Measurements from ENCODE around the gene SOCS7. TPM values are rescaled to one million over a fixed set of nuclear protein-coding genes. Genes with fewer than 3 reads are reported as not detected.
A peak's percentile ranks its signal among the peaks of the same experiment; 100 is the strongest.

SOCS7 gene
- total RNA-seq, 1 experiment from 2014 or later = 29.2 TPM

DNA sequence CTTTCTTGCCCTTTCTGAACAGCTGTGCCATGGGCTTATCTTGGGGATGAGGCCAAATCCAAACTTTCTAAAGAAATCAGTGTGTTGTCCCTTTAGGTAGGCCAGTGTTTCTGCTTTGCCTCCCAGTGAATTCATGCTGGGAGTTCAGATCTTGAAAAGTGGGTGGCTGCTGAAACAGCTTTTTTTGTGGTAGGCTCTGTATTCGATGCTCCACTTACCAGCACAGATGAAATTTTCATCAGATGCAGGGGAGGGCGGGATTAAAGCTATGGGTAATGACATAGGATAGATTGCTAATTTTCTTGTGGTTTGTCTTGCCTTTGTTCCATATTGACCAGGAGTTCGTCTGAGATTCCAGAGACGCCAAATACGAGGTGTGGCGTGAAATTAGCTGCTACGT lies 2.8 kb downstream of the SOCS7 start:
- H3K36me3 Mint-ChIP-seq (ENCODE audit: insufficient read depth, unreplicated experiment) = peaks cover 5% of the 10 kb centered on the region
- peaks cover 39% of the 10 kb centered on the region for H3K4me1 Mint-ChIP-seq (ENCODE audit: low read depth, unreplicated experiment)
- no TSS peak for BruUV-seq (replicated peaks)
- TF ChIP-seq, protein P1, sequence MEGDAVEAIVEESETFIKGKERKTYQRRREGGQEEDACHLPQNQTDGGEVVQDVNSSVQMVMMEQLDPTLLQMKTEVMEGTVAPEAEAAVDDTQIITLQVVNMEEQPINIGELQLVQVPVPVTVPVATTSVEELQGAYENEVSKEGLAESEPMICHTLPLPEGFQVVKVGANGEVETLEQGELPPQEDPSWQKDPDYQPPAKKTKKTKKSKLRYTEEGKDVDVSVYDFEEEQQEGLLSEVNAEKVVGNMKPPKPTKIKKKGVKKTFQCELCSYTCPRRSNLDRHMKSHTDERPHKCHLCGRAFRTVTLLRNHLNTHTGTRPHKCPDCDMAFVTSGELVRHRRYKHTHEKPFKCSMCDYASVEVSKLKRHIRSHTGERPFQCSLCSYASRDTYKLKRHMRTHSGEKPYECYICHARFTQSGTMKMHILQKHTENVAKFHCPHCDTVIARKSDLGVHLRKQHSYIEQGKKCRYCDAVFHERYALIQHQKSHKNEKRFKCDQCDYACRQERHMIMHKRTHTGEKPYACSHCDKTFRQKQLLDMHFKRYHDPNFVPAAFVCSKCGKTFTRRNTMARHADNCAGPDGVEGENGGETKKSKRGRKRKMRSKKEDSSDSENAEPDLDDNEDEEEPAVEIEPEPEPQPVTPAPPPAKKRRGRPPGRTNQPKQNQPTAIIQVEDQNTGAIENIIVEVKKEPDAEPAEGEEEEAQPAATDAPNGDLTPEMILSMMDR (IDR thresholded peaks at IDR 0.05; ENCODE audit: insufficient read depth in 1 of 2, low read depth in 1 of 2, low read length in 1 of 2, severe bottlenecking in 1 of 2, unreplicated experiment in 1 of 2) = no peak
- H3K4me3 Mint-ChIP-seq (ENCODE audit: unreplicated experiment) = peak overlapping the region; percentile 92
- Histone ChIP-seq H3K36me3 (ENCODE audit: control insufficient read depth, insufficient read depth, low read length) (no peaks in the 10 kb centered on the region), H3K9me3 (no peaks in the 10 kb centered on the region), H3K27me3 (replicated peaks; ENCODE audit: control insufficient read depth, insufficient read depth, low read length) (no peaks in the 10 kb centered on the region), H3K4me1 (peaks cover 24% of the 10 kb centered on the region), H3K4me3 (ENCODE audit: low read depth, low read length) (no peak overlapping the region)
- no peaks in the 10 kb centered on the region for H3K27me3 Mint-ChIP-seq (ENCODE audit: insufficient read depth, unreplicated experiment)
- CTCF ChIA-PET = interaction anchor here (0.9 to 6.4 kb wide), 2 partner anchors 60 kb away, joined by 3 to 183 read pairs; no protein-coding TSS in a partner anchor
- intact Hi-C loops (cut with micrococcal nuclease; ENCODE audit: unreplicated experiment) = loop anchor here (10.0 kb wide), 1 partner anchor 130 kb away; no protein-coding TSS in a partner anchor
- H3K27ac Mint-ChIP-seq (ENCODE audit: unreplicated experiment) = no peak overlapping the region
- DNase-seq = no peak
- POLR2A ChIA-PET = no interaction called here
- H3K9me3 Mint-ChIP-seq (ENCODE audit: unreplicated experiment) = no peaks in the 10 kb centered on the region

DNA sequence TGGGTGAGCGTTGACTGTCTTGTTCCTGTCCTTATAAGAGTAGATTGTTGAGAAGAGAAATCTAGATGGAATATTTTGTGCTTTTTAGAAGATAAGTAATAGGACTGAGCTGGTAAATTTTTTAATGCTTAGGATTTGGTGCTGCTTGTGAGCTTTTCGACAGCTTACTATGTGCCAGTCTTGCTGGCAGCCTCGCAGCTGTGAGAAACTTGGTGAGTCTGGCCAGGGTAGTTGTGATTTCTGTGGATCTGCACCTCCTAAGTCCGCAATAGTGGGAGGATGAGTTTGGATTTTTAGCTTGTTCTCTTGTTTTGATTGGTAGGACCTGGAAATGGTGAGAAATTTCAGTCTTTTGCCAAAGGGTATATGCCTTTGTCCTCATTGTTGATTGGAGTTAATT lies 3.6 kb downstream of the SOCS7 start:
- H3K4me3 Mint-ChIP-seq (ENCODE audit: unreplicated experiment) = no peak overlapping the region
- BruUV-seq (replicated peaks) = no TSS peak
- DNase-seq = no peak
- H3K4me3 ChIP-seq (ENCODE audit: low read depth, low read length) = no peak overlapping the region
- no peaks in the 10 kb centered on the region for H3K27me3 Mint-ChIP-seq (ENCODE audit: insufficient read depth, unreplicated experiment)
- H3K36me3 ChIP-seq (ENCODE audit: control insufficient read depth, insufficient read depth, low read length) = no peaks in the 10 kb centered on the region
- TF ChIP-seq, protein P1 (IDR thresholded peaks at IDR 0.05; ENCODE audit: insufficient read depth in 1 of 2, low read depth in 1 of 2, low read length in 1 of 2, severe bottlenecking in 1 of 2, unreplicated experiment in 1 of 2) = no peak
- no peaks in the 10 kb centered on the region for H3K27me3 ChIP-seq (replicated peaks; ENCODE audit: control insufficient read depth, insufficient read depth, low read length)
- no peaks in the 10 kb centered on the region for H3K9me3 ChIP-seq
- H3K4me1 ChIP-seq = peaks cover 24% of the 10 kb centered on the region
- POLR2A ChIA-PET = no interaction called here
- peaks cover 37% of the 10 kb centered on the region for H3K4me1 Mint-ChIP-seq (ENCODE audit: low read depth, unreplicated experiment)
- intact Hi-C loops (cut with micrococcal nuclease; ENCODE audit: unreplicated experiment) = loop anchor here (10.0 kb wide), 1 partner anchor 130 kb away; no protein-coding TSS in a partner anchor
- H3K36me3 Mint-ChIP-seq (ENCODE audit: insufficient read depth, unreplicated experiment) = peaks cover 5% of the 10 kb centered on the region
- no peak overlapping the region for H3K27ac Mint-ChIP-seq (ENCODE audit: unreplicated experiment)
- no peaks in the 10 kb centered on the region for H3K9me3 Mint-ChIP-seq (ENCODE audit: unreplicated experiment)
- CTCF ChIA-PET = interaction anchor here (0.9 kb wide), 1 partner anchor 59 kb away, joined by 3 read pairs; no protein-coding TSS in a partner anchor

DNA sequence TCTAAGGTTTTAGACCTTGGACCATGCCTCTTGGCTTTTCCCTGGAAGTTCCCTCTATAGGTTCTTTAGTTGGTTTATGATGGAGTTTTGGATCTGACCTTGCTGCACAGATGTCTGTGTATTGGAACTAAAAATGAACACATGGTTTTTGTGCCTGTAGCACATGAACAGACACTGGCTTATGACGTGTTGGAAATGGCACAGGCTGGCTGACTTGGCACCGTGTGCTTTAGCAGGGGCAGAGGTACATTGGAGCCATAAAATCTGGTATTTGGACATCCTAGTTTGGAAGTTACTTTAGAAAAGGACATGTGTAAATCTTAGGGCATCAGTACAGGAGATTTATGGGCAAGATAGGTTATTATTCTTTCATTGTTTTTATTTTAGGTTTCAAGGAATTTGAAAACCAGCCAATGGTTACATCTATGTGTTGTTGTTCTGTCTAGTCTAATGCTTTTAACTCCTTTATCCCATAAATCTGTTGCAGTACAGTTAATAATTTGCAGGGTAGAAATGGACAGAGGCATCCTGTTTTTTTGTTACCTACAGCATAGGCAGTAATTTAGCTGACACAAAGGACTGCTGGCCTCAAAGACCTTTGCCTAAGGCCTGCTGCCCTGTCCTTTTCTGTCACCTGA lies 6.0 kb downstream of the SOCS7 start:
- Mint-ChIP-seq H3K4me1 (ENCODE audit: low read depth, unreplicated experiment) (peaks cover 42% of the 10 kb centered on the region), H3K27me3 (ENCODE audit: insufficient read depth, unreplicated experiment) (no peaks in the 10 kb centered on the region), H3K36me3 (ENCODE audit: insufficient read depth, unreplicated experiment) (peaks cover 15% of the 10 kb centered on the region), H3K27ac (ENCODE audit: unreplicated experiment) (no peak overlapping the region), H3K4me3 (ENCODE audit: unreplicated experiment) (no peak overlapping the region), H3K9me3 (ENCODE audit: unreplicated experiment) (no peaks in the 10 kb centered on the region)
- TF ChIP-seq, protein P1 (IDR thresholded peaks at IDR 0.05; ENCODE audit: insufficient read depth in 1 of 2, low read depth in 1 of 2, low read length in 1 of 2, severe bottlenecking in 1 of 2, unreplicated experiment in 1 of 2) = no peak
- no peaks in the 10 kb centered on the region for H3K9me3 ChIP-seq
- CTCF ChIA-PET = interaction anchor here (2.3 kb wide), 1 partner anchor 9 kb away, joined by 11 read pairs; no protein-coding TSS in a partner anchor
- H3K4me3 ChIP-seq (ENCODE audit: low read depth, low read length) = no peak overlapping the region
- H3K4me1 ChIP-seq = peaks cover 16% of the 10 kb centered on the region
- H3K27me3 ChIP-seq (replicated peaks; ENCODE audit: control insufficient read depth, insufficient read depth, low read length) = no peaks in the 10 kb centered on the region
- intact Hi-C loops (cut with micrococcal nuclease; ENCODE audit: unreplicated experiment) = loop anchor here (10.0 kb wide), 1 partner anchor 127 kb away; no protein-coding TSS in a partner anchor
- DNase-seq = no peak
- H3K36me3 ChIP-seq (ENCODE audit: control insufficient read depth, insufficient read depth, low read length) = no peaks in the 10 kb centered on the region
- BruUV-seq (replicated peaks) = no TSS peak
- POLR2A ChIA-PET = no interaction called here

All from Caco-2 (cell line).